CD14-positive monocyte (primary cell): Measurements from ENCODE around the gene KPRP. TPM values are rescaled to one million over a fixed set of nuclear protein-coding genes. Genes with fewer than 3 reads are reported as not detected.

Experiments
- DNase-seq, 3 donors: peaks; one replicate each; pipeline ENCODE4 v3.0.0-alpha.2; 2011 to 2022
- H2AFZ ChIP-seq: 2 replicates; pipeline ENCODE4 v1.6.0; 2012; ENCODE audit warnings: mild to moderate bottlenecking, low read depth, low read length, inconsistent platforms; ENCODE audit not compliant: insufficient read depth, poor library complexity, severe bottlenecking
- H3K27ac ChIP-seq, 2 donors: 1 replicate in 1 of 2; 2 replicates in 1 of 2; pipeline ENCODE4 v1.5.1; 2012 to 2013; ENCODE audit warnings: low read length in 2 of 2, control low read depth in 1 of 2, inconsistent platforms in 1 of 2, low read depth in 1 of 2, mild to moderate bottlenecking in 1 of 2
- H3K27me3 ChIP-seq, 2 donors: one replicate each; pipeline versions ENCODE4 v1.6.0 to v1.6.1; 2011 to 2013; ENCODE audit warnings: low read length in 2 of 2; ENCODE audit not compliant: control insufficient read depth in 2 of 2, insufficient read depth in 2 of 2
- H3K36me3 ChIP-seq, 2 donors: replicated peaks in 1 of 2; 1 replicate in 1 of 2; 2 replicates in 1 of 2; pipeline versions ENCODE4 v1.5.1 to v1.6.1; 2012 to 2013; ENCODE audit warnings: low read length in 2 of 2, control low read depth in 1 of 2, inconsistent platforms in 1 of 2, mild to moderate bottlenecking in 1 of 2; ENCODE audit not compliant: insufficient read depth in 2 of 2, control insufficient read depth in 1 of 2
- H3K4me1 ChIP-seq, 2 donors: 1 replicate in 1 of 2; 2 replicates in 1 of 2; pipeline versions ENCODE4 v1.5.1 to v1.6.1; 2012 to 2013; ENCODE audit warnings: low read length in 2 of 2, control low read depth in 1 of 2, inconsistent platforms in 1 of 2, mild to moderate bottlenecking in 1 of 2, moderate library complexity in 1 of 2; ENCODE audit not compliant: insufficient read depth in 2 of 2, control insufficient read depth in 1 of 2
- H3K4me2 ChIP-seq: replicated peaks from 2 replicates; pipeline ENCODE3; 2012; ENCODE audit warnings: low read length, moderate library complexity, mild to moderate bottlenecking; ENCODE audit not compliant: poor library complexity, severe bottlenecking; ENCODE audit errors: extremely low read depth
- H3K4me3 ChIP-seq, 3 experiments: fragments of 200-600 bp in 1 of 3; sonication (generic) in 1 of 3; replicated peaks in 1 of 3; 1 replicate in 2 of 3; 2 replicates in 1 of 3; pipeline ENCODE4 v1.5.1; 2011 to 2013; ENCODE audit warnings: low read length in 3 of 3, mild to moderate bottlenecking in 3 of 3, control low read depth in 2 of 3, low read depth in 2 of 3, inconsistent platforms in 1 of 3, moderate library complexity in 1 of 3
- H3K79me2 ChIP-seq: 2 replicates; pipeline ENCODE4 v1.6.0; 2012; ENCODE audit warnings: mild to moderate bottlenecking, control low read depth, inconsistent platforms, low read length, moderate library complexity; ENCODE audit not compliant: insufficient read depth
- H3K9ac ChIP-seq: 2 replicates; pipeline ENCODE4 v1.6.0; 2017; ENCODE audit warnings: low read length, mild to moderate bottlenecking; ENCODE audit not compliant: insufficient read depth, poor library complexity, severe bottlenecking
- H3K9me3 ChIP-seq, 2 donors: replicated peaks in 1 of 2; 1 replicate in 1 of 2; 2 replicates in 1 of 2; pipeline versions ENCODE4 v1.5.1 to v1.6.1; 2012 to 2013; ENCODE audit warnings: low read length in 2 of 2, control low read depth in 1 of 2; ENCODE audit not compliant: control insufficient read depth in 1 of 2, insufficient read depth in 1 of 2
- H4K20me1 ChIP-seq: 2 replicates; pipeline ENCODE4 v1.6.0; 2012; ENCODE audit warnings: mild to moderate bottlenecking, low read length, control low read depth, moderate library complexity; ENCODE audit not compliant: insufficient read depth
- H3K27ac Mint-ChIP-seq, 7 donors: one replicate each; pipeline ENCODE4 v1.8.0; 2020; ENCODE audit warnings: mild to moderate bottlenecking in 7 of 7, mixed read lengths in 7 of 7, moderate library complexity in 6 of 7, inconsistent platforms in 2 of 7
- H3K27me3 Mint-ChIP-seq, 3 donors: one replicate each; pipeline ENCODE4 v1.8.0; 2021 to 2022; ENCODE audit warnings: low read depth in 3 of 3, mild to moderate bottlenecking in 3 of 3, mixed read lengths in 3 of 3, moderate library complexity in 3 of 3, inconsistent platforms in 1 of 3
- H3K36me3 Mint-ChIP-seq, 2 donors: one replicate each; pipeline ENCODE4 v1.8.0; 2020; ENCODE audit warnings: mixed read lengths in 2 of 2, inconsistent platforms in 1 of 2, mild to moderate bottlenecking in 1 of 2
- H3K4me1 Mint-ChIP-seq: one replicate; pipeline ENCODE4 v1.8.0; 2020; ENCODE audit warnings: mild to moderate bottlenecking, mixed read lengths
- H3K4me3 Mint-ChIP-seq, 2 donors: one replicate each; pipeline ENCODE4 v1.8.0; 2020; ENCODE audit warnings: mild to moderate bottlenecking in 2 of 2, mixed read lengths in 2 of 2, moderate library complexity in 1 of 2
- H3K9me3 Mint-ChIP-seq, 7 donors: one replicate each; pipeline ENCODE4 v1.8.0; 2020 to 2022; ENCODE audit warnings: mixed read lengths in 7 of 7, mild to moderate bottlenecking in 6 of 7, moderate library complexity in 6 of 7, inconsistent platforms in 2 of 7
- CTCF ChIP-seq: fragments of 200-600 bp; IDR thresholded peaks from one replicate; pipeline ENCODE4 v1.8.0; 2022; ENCODE audit warnings: antibody characterized with exemption, mild to moderate bottlenecking
- WGBS: methylation state at CpG from one replicate; pipeline ENCODE4 v1.1.5; 2013; ENCODE audit warnings: missing lambda C conversion rate; ENCODE audit not compliant: insufficient coverage; 5-methylcytosine and 5-hydroxymethylcytosine counted together
- intact Hi-C, 2 donors: fragments of 100-400 bp; cut with micrococcal nuclease; formaldehyde crosslinking; loops; one replicate each; pipeline versions ENCODE4 v1.15.0 to v1.15.1; 2023
- polyA minus RNA-seq: library from RNA; depleted of rRNA, polyadenylated mRNA; stranded (reverse); fragments of >200 nt; gene quantifications from 2 replicates; pipeline ENCODE4 v1.2.3, GENCODE V29; 2012
- polyA plus RNA-seq, 3 donors: library from polyadenylated mRNA; depleted of rRNA in 1 of 3; unstranded in 2 of 3; stranded (reverse) in 1 of 3; fragments of 300-500 nt in 2 of 3; fragments of >200 nt in 1 of 3; fragmentation: Illumina TruSeq in 2 of 3; gene quantifications; 1 replicate in 2 of 3; 2 replicates in 1 of 3; pipeline ENCODE4 v1.2.3, GENCODE V29; 2012 to 2021
- total RNA-seq, 12 experiments: library from RNA in 1 of 12; stranded (reverse) in 1 of 12; fragments of 120-200 nt in 1 of 12; gene quantifications; one replicate each; pipeline ENCODE4 v1.2.4 and lab custom pipeline; 2013 to 2026; ENCODE audit warnings: mixed read lengths in 6 of 12, inconsistent platforms in 1 of 12

The KPRP gene
- not detected for total RNA-seq (2013)
- polyA plus RNA-seq (not detected), polyA minus RNA-seq (not detected in 2 replicates), total RNA-seq (lab: John Stamatoyannopoulos, UW) (0 to 0.35 (median 0) reads per million in 11 experiments)

GRCh38 chr1:152757747-152758146, at the start of gene KPRP:
TSS of gene KPRP (plus strand) at chr1:152758025. CDS start at chr1:152759589, 1,564 bp downstream.
- Histone ChIP-seq H2AFZ (no peak within 1 kb of the TSS), H3K4me1 (no peaks in the 10 kb centered on the region), H3K9ac (no peak within 1 kb of the TSS), H3K4me3 (no peak within 1 kb of the TSS), H3K36me3 (no peaks in the 10 kb centered on the region), H3K9me3 (no peaks in the 10 kb centered on the region), H3K27ac (no peak within 1 kb of the TSS), H4K20me1 (no peaks in the 10 kb centered on the region), H3K27me3 (peaks cover 0 to 3% of the 10 kb centered on the region in 2 donors), H3K4me2 (no peak within 1 kb of the TSS), H3K79me2 (no peaks in the 10 kb centered on the region)
- Mint-ChIP-seq H3K4me1 (no peaks in the 10 kb centered on the region), H3K27me3 (peaks cover 3 to 14% (median 7%) of the 10 kb centered on the region in 3 donors), H3K4me3 (no peak within 1 kb of the TSS), H3K27ac (no peak within 1 kb of the TSS), H3K9me3 (peaks cover 0 to 2% (median 0%) of the 10 kb centered on the region in 7 donors), H3K36me3 (no peaks in the 10 kb centered on the region)
- no peak for DNase-seq
- intact Hi-C loops, result no loop called here
- 84% methylated on average over 4 of the region's 6 CpGs for WGBS
- no peak for TF ChIP-seq CTCF

- no peak overlapping the region for H3K27ac ChIP-seq
- no peaks in the 10 kb centered on the region for H3K4me1 Mint-ChIP-seq
- H3K27ac Mint-ChIP-seq, result no peak overlapping the region
- no peak for TF ChIP-seq CTCF
- H3K4me1 ChIP-seq, result no peaks in the 10 kb centered on the region
- no peak overlapping the region for H2AFZ ChIP-seq
- no peaks in the 10 kb centered on the region for H3K79me2 ChIP-seq
- no peaks in the 10 kb centered on the region for H3K36me3 Mint-ChIP-seq
- no peak overlapping the region for H3K4me2 ChIP-seq
- no peak overlapping the region for H3K4me3 Mint-ChIP-seq
- H3K27me3 ChIP-seq, result no peaks in the 10 kb centered on the region
- no peak overlapping the region for H3K9ac ChIP-seq
- no peaks in the 10 kb centered on the region for H3K36me3 ChIP-seq
- H3K4me3 ChIP-seq, result no peak overlapping the region
- H3K27me3 Mint-ChIP-seq, result peaks cover 3 to 6% (median 4%) of the 10 kb centered on the region in 3 donors
- no peak for DNase-seq
- no peaks in the 10 kb centered on the region for H4K20me1 ChIP-seq
- peaks cover 2 to 7% (median 4%) of the 10 kb centered on the region in 7 donors for H3K9me3 Mint-ChIP-seq
- H3K9me3 ChIP-seq, result peaks cover 0 to 3% of the 10 kb centered on the region in 2 donors
- intact Hi-C loops, result no loop called here
Measured at GRCh38 chr1:152718238-152718637, 39.6 kb upstream of the KPRP start.
